Cardiac fibroblast (primary cell): ENCODE data around the gene SYK.

ENCODE experiments used
- DNase-seq, 2 donors: peaks; one replicate each; pipeline versions ENCODE4 v3.0.0 to v3.0.0-alpha.2; 2010; ENCODE audit warnings: low read depth in 2 of 2
- H3K4me3 ChIP-seq, 2 donors: replicated peaks in 1 of 2; 1 replicate in 1 of 2; 2 replicates in 1 of 2; pipeline ENCODE4 v1.5.1; 2011; ENCODE audit warnings: low read depth in 2 of 2, low read length in 2 of 2, mild to moderate bottlenecking in 2 of 2, moderate library complexity in 1 of 2
- CTCF ChIP-seq: IDR thresholded peaks from one replicate; pipeline ENCODE4 v1.5.1; 2011; ENCODE audit warnings: low read depth, mild to moderate bottlenecking, low read length, inconsistent platforms

Gene SYK

GRCh38 chr9:90772386-90772785 is 29.2 kb upstream of the SYK start:
- no peak for TF ChIP-seq CTCF
- H3K4me3 ChIP-seq: no peak overlapping the region
- no peak for DNase-seq

- H3K4me3 ChIP-seq: no peak overlapping the region
- peak in 1 of 2 donors; percentile 2 for DNase-seq
- no peak for TF ChIP-seq CTCF
Observed at GRCh38 chr9:90773617-90774016, 28.0 kb upstream of the SYK start.

GRCh38 chr9:90774071-90774470 is 27.5 kb upstream of the SYK start:
- TF ChIP-seq CTCF: no peak
- DNase-seq: no peak
- H3K4me3 ChIP-seq: no peak overlapping the region

GRCh38 chr9:90774682-90775081 is 26.9 kb upstream of the SYK start:
- no peak overlapping the region for H3K4me3 ChIP-seq
- DNase-seq: no peak
- no peak for TF ChIP-seq CTCF

GRCh38 chr9:90775657-90776056 is 26.0 kb upstream of the SYK start:
- H3K4me3 ChIP-seq: no peak overlapping the region
- TF ChIP-seq CTCF: no peak
- DNase-seq: no peak

- no peak for DNase-seq
- TF ChIP-seq CTCF: no peak
- H3K4me3 ChIP-seq: no peak overlapping the region
Observed at GRCh38 chr9:90778746-90779145, 22.9 kb upstream of the SYK start.

GRCh38 chr9:90783552-90783951 is 18.1 kb upstream of the SYK start:
- H3K4me3 ChIP-seq: no peak overlapping the region
- no peak for DNase-seq
- no peak for TF ChIP-seq CTCF
